SU-DHL-6 (cell line): ENCODE results near the gene OR56A1.

Source experiments
- H2AFZ ChIP-seq: fragments of 200-600 bp; sonication (generic); 2 replicates; pipeline ENCODE4 v1.6.1; 2014; ENCODE audit warnings: low read depth, mild to moderate bottlenecking, moderate library complexity, mixed read lengths, antibody characterized with exemption, low read length; ENCODE audit not compliant: severe bottlenecking
- H3F3A ChIP-seq: fragments of 200-600 bp; shearing (Covaris generic); 2 replicates; pipeline ENCODE4 v1.6.0; 2016; ENCODE audit warnings: antibody characterized with exemption, mild to moderate bottlenecking; ENCODE audit not compliant: insufficient read depth
- H3K27ac ChIP-seq: fragments of 200-600 bp; sonication (generic); 2 replicates; pipeline ENCODE4 v1.5.1; 2016; ENCODE audit warnings: low read depth, mild to moderate bottlenecking, low read length, moderate library complexity, mixed read lengths
- H3K27me3 ChIP-seq: fragments of 200-600 bp; sonication (generic), shearing (Covaris generic); 2 replicates; pipeline ENCODE4 v1.6.0; 2014; ENCODE audit warnings: mild to moderate bottlenecking, low read length
- H3K36me3 ChIP-seq: fragments of 200-600 bp; sonication (generic); 2 replicates; pipeline ENCODE4 v1.6.1; 2014; ENCODE audit warnings: mild to moderate bottlenecking, low read length, mixed read lengths
- H3K4me2 ChIP-seq: fragments of 300-600, 200-600 bp; shearing (Covaris generic), sonication (generic); 2 replicates; pipeline ENCODE4 v1.6.0; 2014; ENCODE audit warnings: low read length, low read depth, mild to moderate bottlenecking; ENCODE audit not compliant: poor library complexity, severe bottlenecking
- H3K4me3 ChIP-seq: fragments of 200-600 bp; sonication (generic); 2 replicates; pipeline ENCODE4 v1.5.1; 2014; ENCODE audit warnings: antibody characterized with exemption, low read length, mild to moderate bottlenecking, mixed read lengths; ENCODE audit not compliant: insufficient read depth, poor library complexity, severe bottlenecking
- H3K79me2 ChIP-seq: fragments of 200-600 bp; sonication (generic); 2 replicates; pipeline ENCODE4 v1.6.1; 2014; ENCODE audit warnings: mild to moderate bottlenecking, low read length, moderate library complexity; ENCODE audit not compliant: insufficient read depth
- H3K9ac ChIP-seq: fragments of 200-600 bp; sonication (generic); 2 replicates; pipeline ENCODE4 v1.7.0; 2014; ENCODE audit warnings: mild to moderate bottlenecking, low read length
- H3K9me2 ChIP-seq: fragments of 200-600 bp; sonication (generic); replicated peaks from 2 replicates; pipeline ENCODE4 v1.6.1; 2014; ENCODE audit warnings: low read length; ENCODE audit not compliant: insufficient read depth
- H3K9me3 ChIP-seq: fragments of 200-600 bp; sonication (generic); 2 replicates; pipeline ENCODE4 v1.6.1; 2014; ENCODE audit warnings: low read length, mixed read lengths; ENCODE audit not compliant: insufficient read depth
- H4K20me1 ChIP-seq: fragments of 200-600 bp; sonication (generic); 2 replicates; pipeline ENCODE4 v1.6.1; 2014; ENCODE audit warnings: low read depth, mild to moderate bottlenecking, antibody characterized with exemption, low read length, moderate library complexity, mixed read lengths
- CTCF ChIP-seq: fragments of 200-600 bp; sonication (generic); IDR thresholded peaks from one replicate; pipeline ENCODE4 v1.5.1; 2017; ENCODE audit warnings: antibody characterized with exemption, mild to moderate bottlenecking, low read length, moderate library complexity; ENCODE audit not compliant: insufficient read depth, poor library complexity, severe bottlenecking
- EZH2phosphoT487 ChIP-seq: fragments of 200-600 bp; sonication (generic), shearing (Covaris generic); conservative IDR thresholded peaks from 2 replicates; pipeline ENCODE4 v1.6.1; 2018; ENCODE audit warnings: mild to moderate bottlenecking, antibody characterized with exemption, low read length, moderate library complexity, mixed read lengths

OR56A1 gene

GRCh38 chr11:6006846-6007245 lies 23.7 kb downstream of the OR56A1 start, which contains the start of gene OR56A4:
OR56A4 (minus strand) TSS chr11:6006946; CDS start chr11:6002992, 3,954 bp downstream.
- H3K9ac ChIP-seq, result no peak within 1 kb of the TSS
- H3K79me2 ChIP-seq, result no peaks in the 10 kb centered on the region
- H3K4me3 ChIP-seq, result no peak within 1 kb of the TSS
- H3K9me3 ChIP-seq, result no peaks in the 10 kb centered on the region
- H3K4me2 ChIP-seq, result no peak within 1 kb of the TSS
- H3K9me2 ChIP-seq, result no peaks in the 10 kb centered on the region
- no peaks in the 10 kb centered on the region for H3K27me3 ChIP-seq
- TF ChIP-seq EZH2phosphoT487, result no peak
- TF ChIP-seq CTCF, result no peak
- H2AFZ ChIP-seq, result no peak within 1 kb of the TSS
- no peaks in the 10 kb centered on the region for H3F3A ChIP-seq
- no peaks in the 10 kb centered on the region for H4K20me1 ChIP-seq
- H3K27ac ChIP-seq, result no peak within 1 kb of the TSS
- H3K36me3 ChIP-seq, result no peaks in the 10 kb centered on the region

- no peak overlapping the region for H2AFZ ChIP-seq
- no peak overlapping the region for H3K4me2 ChIP-seq
- H4K20me1 ChIP-seq, result no peaks in the 10 kb centered on the region
- H3K9me3 ChIP-seq, result no peaks in the 10 kb centered on the region
- no peaks in the 10 kb centered on the region for H3K9me2 ChIP-seq
- H3K79me2 ChIP-seq, result no peaks in the 10 kb centered on the region
- H3K27ac ChIP-seq, result no peak overlapping the region
- H3K36me3 ChIP-seq, result no peaks in the 10 kb centered on the region
- TF ChIP-seq CTCF, result no peak
- TF ChIP-seq EZH2phosphoT487, result no peak
- H3F3A ChIP-seq, result no peaks in the 10 kb centered on the region
- no peaks in the 10 kb centered on the region for H3K27me3 ChIP-seq
- no peak overlapping the region for H3K9ac ChIP-seq
- no peak overlapping the region for H3K4me3 ChIP-seq
Measured at GRCh38 chr11:6006395-6006794, 24.2 kb downstream of the OR56A1 start.

- H3K27me3 ChIP-seq, result no peaks in the 10 kb centered on the region
Measured at GRCh38 chr11:6002202-6002699, 28.3 kb downstream of the OR56A1 start.

More at GRCh38 chr11:6002202-6002699, 28.3 kb downstream of the OR56A1 start:
- TF ChIP-seq EZH2phosphoT487 (no peak), CTCF (no peak)
- H3K79me2 ChIP-seq, result no peaks in the 10 kb centered on the region
- H2AFZ ChIP-seq, result no peak overlapping the region
- H3K36me3 ChIP-seq, result no peaks in the 10 kb centered on the region
- no peak overlapping the region for H3K4me3 ChIP-seq
- H3K4me2 ChIP-seq, result no peak overlapping the region
- H3K9me3 ChIP-seq, result no peaks in the 10 kb centered on the region
- H4K20me1 ChIP-seq, result no peaks in the 10 kb centered on the region
- no peaks in the 10 kb centered on the region for H3F3A ChIP-seq
- no peak overlapping the region for H3K9ac ChIP-seq
- H3K9me2 ChIP-seq, result no peaks in the 10 kb centered on the region
- H3K27ac ChIP-seq, result no peak overlapping the region
